NCI-H345 (cell line): Measurements from ENCODE around the gene ANO2.

ENCODE experiments used
- DNase-seq: peaks from one replicate; lab custom pipeline; 2025; lab: John Stamatoyannopoulos, UW

The ANO2 gene

GRCh38 chr12:5916785-5917290 is 28.2 kb downstream of the ANO2 start:
- DNase-seq, result no peak

GRCh38 chr12:5915511-5915910 is 29.5 kb downstream of the ANO2 start:
- DNase-seq, result no peak

GRCh38 chr12:5914387-5915149 is 30.5 kb downstream of the ANO2 start:
- no peak for DNase-seq

GRCh38 chr12:5913387-5913786 is 31.7 kb downstream of the ANO2 start:
- DNase-seq, result no peak

- DNase-seq, result no peak
Measured at GRCh38 chr12:5912437-5913334, 32.4 kb downstream of the ANO2 start.

- DNase-seq, result no peak
Measured at GRCh38 chr12:5912011-5912410, 33.0 kb downstream of the ANO2 start.

- no peak for DNase-seq
Measured at GRCh38 chr12:5910790-5911548, 34.1 kb downstream of the ANO2 start.

GRCh38 chr12:5909560-5909959 is 35.5 kb downstream of the ANO2 start:
- no peak for DNase-seq

- no peak for DNase-seq
Measured at GRCh38 chr12:5908251-5908650, 36.8 kb downstream of the ANO2 start.

- DNase-seq, result no peak
Measured at GRCh38 chr12:5907807-5908206, 37.3 kb downstream of the ANO2 start.

- DNase-seq, result no peak
Measured at GRCh38 chr12:5905757-5906156, 39.3 kb downstream of the ANO2 start.

- no peak for DNase-seq
Measured at GRCh38 chr12:5904969-5905368, 40.1 kb downstream of the ANO2 start.

GRCh38 chr12:5904441-5904840 is 40.6 kb downstream of the ANO2 start:
- no peak for DNase-seq

GRCh38 chr12:5902736-5903135 is 42.3 kb downstream of the ANO2 start:
- no peak for DNase-seq

- no peak for DNase-seq
Measured at GRCh38 chr12:5901416-5901815, 43.6 kb downstream of the ANO2 start.

GRCh38 chr12:5900533-5901205 is 44.4 kb downstream of the ANO2 start:
- no peak for DNase-seq

GRCh38 chr12:5900076-5900475 is 45.0 kb downstream of the ANO2 start:
- no peak for DNase-seq

- DNase-seq, result no peak
Measured at GRCh38 chr12:5899675-5900074, 45.4 kb downstream of the ANO2 start.

- no peak for DNase-seq
Measured at GRCh38 chr12:5898874-5899273, 46.2 kb downstream of the ANO2 start.

- DNase-seq, result no peak
Measured at GRCh38 chr12:5889381-5890047, 55.5 kb downstream of the ANO2 start.

GRCh38 chr12:5888816-5889315 is 56.2 kb downstream of the ANO2 start:
- no peak for DNase-seq
